WERI-Rb-1 (cell line): Measurements from ENCODE around the gene RALGPS1.
A peak's percentile ranks its signal among the peaks of the same experiment; 100 is the strongest.

ENCODE experiments used
- DNase-seq: peaks from one replicate; pipeline ENCODE4 v3.0.0-alpha.2; 2020
- H3K27ac ChIP-seq: fragments of 250-450 bp; sonication (Bioruptor Pico); 2 replicates; pipeline ENCODE4 v1.5.1; 2020; ENCODE audit warnings: mild to moderate bottlenecking, moderate library complexity
- H3K27me3 ChIP-seq: fragments of 250-450 bp; sonication (Bioruptor Pico); 2 replicates; pipeline ENCODE4 v1.5.1; 2021; ENCODE audit warnings: mild to moderate bottlenecking, low read depth, moderate library complexity; ENCODE audit not compliant: insufficient read depth, severe bottlenecking
- H3K36me3 ChIP-seq: fragments of 250-450 bp; sonication (Bioruptor Pico); 2 replicates; pipeline ENCODE4 v1.5.1; 2020; ENCODE audit warnings: mild to moderate bottlenecking, moderate library complexity
- H3K4me3 ChIP-seq: 2 replicates; pipeline ENCODE4 v1.5.1; 2011; ENCODE audit warnings: low read depth, mild to moderate bottlenecking, control low read depth, low read length
- H3K9me3 ChIP-seq: fragments of 250-450 bp; sonication (Bioruptor Pico); 2 replicates; pipeline ENCODE4 v1.5.1; 2021; ENCODE audit warnings: mild to moderate bottlenecking, moderate library complexity; ENCODE audit not compliant: severe bottlenecking
- CTCF ChIP-seq: IDR thresholded peaks from 2 replicates; pipeline ENCODE4 v1.5.1; 2011; ENCODE audit warnings: low read depth, mild to moderate bottlenecking, control low read depth, inconsistent platforms, low read length

The RALGPS1 gene

GRCh38 chr9:126883636-126884035 lies 30.9 kb upstream of the RALGPS1 start:
- TF ChIP-seq CTCF, result no peak
- H3K27ac ChIP-seq, result no peak overlapping the region
- peak; percentile 91 for DNase-seq
- no peaks in the 10 kb centered on the region for H3K27me3 ChIP-seq
- no peak overlapping the region for H3K4me3 ChIP-seq
- H3K36me3 ChIP-seq, result peaks cover 36% of the 10 kb centered on the region
- no peaks in the 10 kb centered on the region for H3K9me3 ChIP-seq

GRCh38 chr9:126885131-126885641 lies 29.4 kb upstream of the RALGPS1 start:
- no peaks in the 10 kb centered on the region for H3K27me3 ChIP-seq
- peaks cover 23% of the 10 kb centered on the region for H3K36me3 ChIP-seq
- DNase-seq, result no peak
- TF ChIP-seq CTCF, result no peak
- no peak overlapping the region for H3K4me3 ChIP-seq
- H3K27ac ChIP-seq, result no peak overlapping the region
- H3K9me3 ChIP-seq, result no peaks in the 10 kb centered on the region

- Histone ChIP-seq H3K27me3 (no peaks in the 10 kb centered on the region), H3K36me3 (peaks cover 14% of the 10 kb centered on the region), H3K27ac (no peak overlapping the region), H3K4me3 (no peak overlapping the region), H3K9me3 (no peaks in the 10 kb centered on the region)
- TF ChIP-seq CTCF, result no peak
- peak; percentile 61 for DNase-seq
Measured at GRCh38 chr9:126886034-126886822, 28.4 kb upstream of the RALGPS1 start.

GRCh38 chr9:126886897-126887296 lies 27.7 kb upstream of the RALGPS1 start:
- no peak for DNase-seq
- H3K27ac ChIP-seq, result no peak overlapping the region
- TF ChIP-seq CTCF, result no peak
- H3K36me3 ChIP-seq, result peaks cover 10% of the 10 kb centered on the region
- no peak overlapping the region for H3K4me3 ChIP-seq
- no peaks in the 10 kb centered on the region for H3K27me3 ChIP-seq
- no peaks in the 10 kb centered on the region for H3K9me3 ChIP-seq

- H3K27me3 ChIP-seq, result no peaks in the 10 kb centered on the region
- DNase-seq, result no peak
- no peaks in the 10 kb centered on the region for H3K9me3 ChIP-seq
- no peak for TF ChIP-seq CTCF
- H3K36me3 ChIP-seq, result no peaks in the 10 kb centered on the region
- no peak overlapping the region for H3K27ac ChIP-seq
- no peak overlapping the region for H3K4me3 ChIP-seq
Measured at GRCh38 chr9:126891676-126892075, 22.9 kb upstream of the RALGPS1 start.
